K562 (cell line): Measurements from ENCODE around the gene P2RX5. TPM values are rescaled to one million over a fixed set of nuclear protein-coding genes. Genes with fewer than 3 reads are reported as not detected.
A peak's percentile ranks its signal among the peaks of the same experiment; 100 is the strongest.

Experiments
- ATF7 ChIP-seq: fragments of 450-650 bp; IDR thresholded peaks from 2 replicates; pipeline ENCODE4 v1.7.1; 2014; ENCODE audit warnings: mild to moderate bottlenecking, moderate library complexity
- ETV5 ChIP-seq: sonication (generic); formaldehyde crosslinking; IDR thresholded peaks from 2 replicates; pipeline ENCODE4 v1.4.0; 2020; ENCODE audit warnings: low read depth, mild to moderate bottlenecking, missing genetic modification reagents
- FOSL1 ChIP-seq: fragments of 200-800 bp; sonication (Bioruptor generic); conservative IDR thresholded peaks from 2 replicates; pipeline ENCODE4 v1.6.1; 2016; ENCODE audit warnings: missing genetic modification characterization, missing compliant biosample characterization
- GABPA ChIP-seq: fragments of 200-800 bp; sonication (Bioruptor generic); conservative IDR thresholded peaks from 2 replicates; pipeline ENCODE4 v1.6.1; 2016; ENCODE audit warnings: low read depth, missing genetic modification characterization, missing compliant biosample characterization
- HDAC2 ChIP-seq: fragments of 450-650 bp; IDR thresholded peaks from 2 replicates; pipeline ENCODE4 v1.6.1; 2016; ENCODE audit warnings: mild to moderate bottlenecking
- KLF16 ChIP-seq: IDR thresholded peaks from 2 replicates; pipeline ENCODE4 v1.6.1; 2016; ENCODE audit warnings: antibody characterized with exemption
- MEF2A ChIP-seq: IDR thresholded peaks from 2 replicates; pipeline ENCODE4 v1.6.1; 2011; ENCODE audit warnings: low read depth, mild to moderate bottlenecking, low read length, moderate library complexity; ENCODE audit not compliant: control insufficient read depth
- MEF2D ChIP-seq: conservative IDR thresholded peaks from 2 replicates; pipeline ENCODE4 v1.6.1; 2016; ENCODE audit warnings: low read depth, missing genetic modification characterization, missing compliant biosample characterization
- SMAD4 ChIP-seq: fragments of 250-450 bp; sonication (Bioruptor Pico); conservative IDR thresholded peaks from 2 replicates; pipeline ENCODE4 v1.8.0; 2021; ENCODE audit warnings: inconsistent platforms, mild to moderate bottlenecking, moderate library complexity
- TAF1 ChIP-seq: IDR thresholded peaks from 2 replicates; pipeline ENCODE4 v1.6.1; 2011; ENCODE audit warnings: mild to moderate bottlenecking, low read length, moderate library complexity; ENCODE audit not compliant: insufficient read depth, control insufficient read depth, severe bottlenecking; ENCODE audit errors: extremely low read depth
- ZNF175 ChIP-seq: fragments of 200-800 bp; sonication (Bioruptor generic); IDR thresholded peaks from 2 replicates; pipeline ENCODE4 v1.6.1; 2016; ENCODE audit warnings: low read depth, mild to moderate bottlenecking, missing genetic modification characterization, missing compliant biosample characterization
- ZNF224 ChIP-seq: sonication (generic); formaldehyde crosslinking; IDR thresholded peaks from 2 replicates; pipeline ENCODE4 v1.8.0; 2022; ENCODE audit warnings: mild to moderate bottlenecking, missing genetic modification reagents
- polyA plus RNA-seq, 8 experiments: library from polyadenylated mRNA; depleted of rRNA in 4 of 8; stranded (reverse) in 5 of 8; unstranded in 3 of 8; fragments of >200 nt; fragmentation: Nextera tagmentation in 2 of 8; fragmentation: Illumina TruSeq in 1 of 8; extraction: Ambion mirVana in 2 of 8; extraction: Trizol in 1 of 8; gene quantifications; 2 replicates each; pipeline versions ENCODE4 v1.2.1 to v1.2.3, GENCODE V29; 2011 to 2014; ENCODE audit warnings: inconsistent platforms in 1 of 8, missing spikeins in 1 of 8
- total RNA-seq, 7 experiments: library from RNA; depleted of rRNA in 6 of 7; stranded (reverse); fragments of >200 nt in 6 of 7; fragmentation: Illumina TruSeq in 2 of 7; extraction: Trizol in 2 of 7; gene quantifications; 2 replicates each; pipeline versions ENCODE4 v1.2.1 to v1.2.3, GENCODE V29; 2011 to 2021; ENCODE audit warnings: low replicate concordance in 1 of 7
- TF ChIP-seq, protein P1 (sequence below), 3 experiments: IDR thresholded peaks in 2 of 3; conservative IDR thresholded peaks in 1 of 3; 2 replicates each; pipeline ENCODE4 v1.5.1; 2011 to 2012; ENCODE audit warnings: low read length in 3 of 3, mild to moderate bottlenecking in 3 of 3, control low read depth in 2 of 3, improper control_type of control experiment in 1 of 3, inconsistent platforms in 1 of 3, low read depth in 1 of 3, mixed read lengths in 1 of 3, moderate library complexity in 1 of 3; ENCODE audit not compliant: insufficient read depth in 2 of 3
- TF ChIP-seq, protein P2 (sequence below): sonication (generic); formaldehyde crosslinking; IDR thresholded peaks from 2 replicates; pipeline ENCODE4 v1.9.0; 2022; ENCODE audit warnings: mild to moderate bottlenecking, missing genetic modification reagents
- TF ChIP-seq, protein P3 (sequence below): fragments of 200-800 bp; sonication (Bioruptor generic); IDR thresholded peaks from 2 replicates; pipeline ENCODE4 v1.6.1; 2017; ENCODE audit warnings: missing genetic modification characterization, missing compliant biosample characterization
- TF ChIP-seq, protein P4 (sequence below): fragments of 450-650 bp; IDR thresholded peaks from 2 replicates; pipeline ENCODE4 v1.6.1; 2014; ENCODE audit warnings: low read depth, mild to moderate bottlenecking, moderate library complexity, borderline replicate concordance
- TF ChIP-seq, protein P5 (sequence below): fragments of 450-650 bp; IDR thresholded peaks from 2 replicates; pipeline ENCODE4 v1.6.1; 2017; ENCODE audit warnings: antibody characterized with exemption, mild to moderate bottlenecking

P2RX5 gene
- total and polyA plus RNA-seq, 9 of the 15 experiments (the other 6 are each of a cell fraction or from before 2014, with no cell fraction given) = 0.31 to 4.0 (median 1.3) TPM

DNA sequence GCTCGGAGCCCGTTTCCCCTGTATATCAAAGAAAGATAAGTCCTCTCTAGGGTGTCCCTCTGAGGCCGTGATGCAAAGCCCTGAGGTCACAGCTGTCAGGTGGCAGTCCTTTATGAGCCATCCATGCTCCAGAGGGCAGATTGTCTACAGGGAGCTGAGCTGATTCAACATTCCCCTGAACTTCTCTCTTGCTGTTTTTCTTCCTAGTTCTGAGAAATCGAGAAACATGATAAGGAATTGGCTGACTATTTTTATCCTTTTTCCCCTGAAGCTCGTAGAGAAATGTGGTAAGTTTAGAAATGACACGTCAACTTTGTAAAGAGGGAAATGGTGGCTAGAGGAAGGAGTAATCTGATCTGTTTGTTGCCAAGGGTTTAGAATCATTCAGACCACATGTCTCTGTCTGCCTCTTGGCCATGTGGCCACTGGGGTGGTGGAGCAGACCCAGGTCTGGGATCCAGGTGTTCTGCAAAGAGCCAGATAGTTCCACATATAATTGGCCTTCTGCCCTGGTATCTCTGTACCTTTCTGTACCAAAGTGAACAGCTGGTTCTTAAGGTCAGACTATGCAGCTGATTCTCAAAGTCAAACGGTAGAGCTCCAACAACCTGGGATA lies 55.9 kb downstream of the P2RX5 start (continued):
- TF ChIP-seq, protein P1, sequence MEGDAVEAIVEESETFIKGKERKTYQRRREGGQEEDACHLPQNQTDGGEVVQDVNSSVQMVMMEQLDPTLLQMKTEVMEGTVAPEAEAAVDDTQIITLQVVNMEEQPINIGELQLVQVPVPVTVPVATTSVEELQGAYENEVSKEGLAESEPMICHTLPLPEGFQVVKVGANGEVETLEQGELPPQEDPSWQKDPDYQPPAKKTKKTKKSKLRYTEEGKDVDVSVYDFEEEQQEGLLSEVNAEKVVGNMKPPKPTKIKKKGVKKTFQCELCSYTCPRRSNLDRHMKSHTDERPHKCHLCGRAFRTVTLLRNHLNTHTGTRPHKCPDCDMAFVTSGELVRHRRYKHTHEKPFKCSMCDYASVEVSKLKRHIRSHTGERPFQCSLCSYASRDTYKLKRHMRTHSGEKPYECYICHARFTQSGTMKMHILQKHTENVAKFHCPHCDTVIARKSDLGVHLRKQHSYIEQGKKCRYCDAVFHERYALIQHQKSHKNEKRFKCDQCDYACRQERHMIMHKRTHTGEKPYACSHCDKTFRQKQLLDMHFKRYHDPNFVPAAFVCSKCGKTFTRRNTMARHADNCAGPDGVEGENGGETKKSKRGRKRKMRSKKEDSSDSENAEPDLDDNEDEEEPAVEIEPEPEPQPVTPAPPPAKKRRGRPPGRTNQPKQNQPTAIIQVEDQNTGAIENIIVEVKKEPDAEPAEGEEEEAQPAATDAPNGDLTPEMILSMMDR (IDR thresholded peaks at IDR 0.05 in 2 of 3, conservative IDR thresholded peaks at IDR 0.05 in 1 of 3; ENCODE audit: insufficient read depth in 2 of 3, low read depth in 1 of 3, low read length in 3 of 3) = peak in 1 of 3 experiments; percentile 8; a peak in 1 of 6 replicates
- TF ChIP-seq ATF7 (peak; percentile 76), TAF1 (peak; percentile 27), SMAD4 (peak; percentile 75), HDAC2 (peak; percentile 89), ETV5 (no peak), FOSL1 (peak; percentile 73), MEF2D (tag) (peak; percentile 94), MEF2A (peak; percentile 72), KLF16 (peak; percentile 8; the same call in 1 of the 2 replicates), ZNF175 (CRISPR knock-in tag) (0 out of 2 replicates have a peak, but pooled peaks have one; percentile 68), ZNF224 (CRISPR knock-in tag) (no peak), GABPA (0 out of 2 replicates have a peak, but pooled peaks have one; percentile 18)
- TF ChIP-seq, protein P2, sequence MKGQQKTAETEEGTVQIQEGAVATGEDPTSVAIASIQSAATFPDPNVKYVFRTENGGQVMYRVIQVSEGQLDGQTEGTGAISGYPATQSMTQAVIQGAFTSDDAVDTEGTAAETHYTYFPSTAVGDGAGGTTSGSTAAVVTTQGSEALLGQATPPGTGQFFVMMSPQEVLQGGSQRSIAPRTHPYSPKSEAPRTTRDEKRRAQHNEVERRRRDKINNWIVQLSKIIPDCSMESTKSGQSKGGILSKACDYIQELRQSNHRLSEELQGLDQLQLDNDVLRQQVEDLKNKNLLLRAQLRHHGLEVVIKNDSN (CRISPR knock-in tag) = peak; percentile 66
- TF ChIP-seq, protein P3, sequence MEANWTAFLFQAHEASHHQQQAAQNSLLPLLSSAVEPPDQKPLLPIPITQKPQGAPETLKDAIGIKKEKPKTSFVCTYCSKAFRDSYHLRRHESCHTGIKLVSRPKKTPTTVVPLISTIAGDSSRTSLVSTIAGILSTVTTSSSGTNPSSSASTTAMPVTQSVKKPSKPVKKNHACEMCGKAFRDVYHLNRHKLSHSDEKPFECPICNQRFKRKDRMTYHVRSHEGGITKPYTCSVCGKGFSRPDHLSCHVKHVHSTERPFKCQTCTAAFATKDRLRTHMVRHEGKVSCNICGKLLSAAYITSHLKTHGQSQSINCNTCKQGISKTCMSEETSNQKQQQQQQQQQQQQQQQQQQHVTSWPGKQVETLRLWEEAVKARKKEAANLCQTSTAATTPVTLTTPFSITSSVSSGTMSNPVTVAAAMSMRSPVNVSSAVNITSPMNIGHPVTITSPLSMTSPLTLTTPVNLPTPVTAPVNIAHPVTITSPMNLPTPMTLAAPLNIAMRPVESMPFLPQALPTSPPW (CRISPR knock-in tag) = peak; percentile 47
- TF ChIP-seq, protein P4, sequence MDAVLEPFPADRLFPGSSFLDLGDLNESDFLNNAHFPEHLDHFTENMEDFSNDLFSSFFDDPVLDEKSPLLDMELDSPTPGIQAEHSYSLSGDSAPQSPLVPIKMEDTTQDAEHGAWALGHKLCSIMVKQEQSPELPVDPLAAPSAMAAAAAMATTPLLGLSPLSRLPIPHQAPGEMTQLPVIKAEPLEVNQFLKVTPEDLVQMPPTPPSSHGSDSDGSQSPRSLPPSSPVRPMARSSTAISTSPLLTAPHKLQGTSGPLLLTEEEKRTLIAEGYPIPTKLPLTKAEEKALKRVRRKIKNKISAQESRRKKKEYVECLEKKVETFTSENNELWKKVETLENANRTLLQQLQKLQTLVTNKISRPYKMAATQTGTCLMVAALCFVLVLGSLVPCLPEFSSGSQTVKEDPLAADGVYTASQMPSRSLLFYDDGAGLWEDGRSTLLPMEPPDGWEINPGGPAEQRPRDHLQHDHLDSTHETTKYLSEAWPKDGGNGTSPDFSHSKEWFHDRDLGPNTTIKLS = peak; percentile 82; the same call in 1 of the 2 replicates
- TF ChIP-seq, protein P5, sequence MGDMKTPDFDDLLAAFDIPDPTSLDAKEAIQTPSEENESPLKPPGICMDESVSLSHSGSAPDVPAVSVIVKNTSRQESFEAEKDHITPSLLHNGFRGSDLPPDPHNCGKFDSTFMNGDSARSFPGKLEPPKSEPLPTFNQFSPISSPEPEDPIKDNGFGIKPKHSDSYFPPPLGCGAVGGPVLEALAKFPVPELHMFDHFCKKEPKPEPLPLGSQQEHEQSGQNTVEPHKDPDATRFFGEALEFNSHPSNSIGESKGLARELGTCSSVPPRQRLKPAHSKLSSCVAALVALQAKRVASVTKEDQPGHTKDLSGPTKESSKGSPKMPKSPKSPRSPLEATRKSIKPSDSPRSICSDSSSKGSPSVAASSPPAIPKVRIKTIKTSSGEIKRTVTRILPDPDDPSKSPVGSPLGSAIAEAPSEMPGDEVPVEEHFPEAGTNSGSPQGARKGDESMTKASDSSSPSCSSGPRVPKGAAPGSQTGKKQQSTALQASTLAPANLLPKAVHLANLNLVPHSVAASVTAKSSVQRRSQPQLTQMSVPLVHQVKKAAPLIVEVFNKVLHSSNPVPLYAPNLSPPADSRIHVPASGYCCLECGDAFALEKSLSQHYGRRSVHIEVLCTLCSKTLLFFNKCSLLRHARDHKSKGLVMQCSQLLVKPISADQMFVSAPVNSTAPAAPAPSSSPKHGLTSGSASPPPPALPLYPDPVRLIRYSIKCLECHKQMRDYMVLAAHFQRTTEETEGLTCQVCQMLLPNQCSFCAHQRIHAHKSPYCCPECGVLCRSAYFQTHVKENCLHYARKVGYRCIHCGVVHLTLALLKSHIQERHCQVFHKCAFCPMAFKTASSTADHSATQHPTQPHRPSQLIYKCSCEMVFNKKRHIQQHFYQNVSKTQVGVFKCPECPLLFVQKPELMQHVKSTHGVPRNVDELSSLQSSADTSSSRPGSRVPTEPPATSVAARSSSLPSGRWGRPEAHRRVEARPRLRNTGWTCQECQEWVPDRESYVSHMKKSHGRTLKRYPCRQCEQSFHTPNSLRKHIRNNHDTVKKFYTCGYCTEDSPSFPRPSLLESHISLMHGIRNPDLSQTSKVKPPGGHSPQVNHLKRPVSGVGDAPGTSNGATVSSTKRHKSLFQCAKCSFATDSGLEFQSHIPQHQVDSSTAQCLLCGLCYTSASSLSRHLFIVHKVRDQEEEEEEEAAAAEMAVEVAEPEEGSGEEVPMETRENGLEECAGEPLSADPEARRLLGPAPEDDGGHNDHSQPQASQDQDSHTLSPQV = peak; percentile 52; the same call in 1 of the 2 replicates
